Measurements from ENCODE around the gene MCMBP. TPM values are rescaled to one million over a fixed set of nuclear protein-coding genes. Genes with fewer than 3 reads are reported as not detected.

MCMBP gene
- polyA plus RNA-seq, 1 donor (not counting 4 experiments of a cell fraction or from before 2014, with no cell fraction given), result 74.4 TPM

DNA sequence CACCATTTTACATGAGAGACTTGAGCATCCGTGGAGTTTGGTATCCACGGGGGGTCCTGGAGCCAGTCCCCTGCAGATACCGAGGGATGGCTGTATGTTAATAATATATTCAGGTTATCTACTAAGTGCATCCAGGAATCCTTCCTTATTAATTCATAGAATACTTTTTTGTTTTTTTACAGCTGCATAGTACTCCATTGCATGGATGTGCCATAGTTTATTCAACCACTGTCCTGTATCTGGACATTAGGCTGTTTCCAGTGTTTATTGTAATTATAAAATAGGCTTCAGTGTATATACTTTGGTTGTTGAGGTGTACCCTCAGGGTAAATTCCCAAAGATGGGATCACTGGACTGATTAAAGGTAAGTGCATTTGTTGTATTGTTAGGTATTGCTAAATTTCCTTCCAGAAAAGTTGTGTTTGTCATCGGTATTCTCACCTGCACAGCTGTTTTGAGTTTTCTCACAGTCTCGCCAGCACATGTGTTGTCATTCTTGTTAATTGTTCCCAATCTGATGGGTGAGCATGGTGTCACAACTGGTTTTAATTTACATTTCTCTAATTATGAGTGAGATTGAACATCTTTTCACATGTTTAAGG is 91.7 kb downstream of the MCMBP start:
- H3K9me1 ChIP-seq (ENCODE audit: control insufficient read depth, extremely low read depth, insufficient read depth, low read length), result no peaks in the 10 kb centered on the region

More for the DNA sequence above, 91.7 kb downstream of the MCMBP start:
- H3K9ac ChIP-seq (ENCODE audit: control insufficient read depth, extremely low read depth, insufficient read depth, low read length), result no peak overlapping the region
- FAIRE-seq (no peak), DNase-seq (ENCODE audit: low read depth, low spot score) (no peak)
- no peak overlapping the region for H2AFZ ChIP-seq (ENCODE audit: control insufficient read depth, low read length)
- no peaks in the 10 kb centered on the region for H4K20me1 ChIP-seq (ENCODE audit: control insufficient read depth, extremely low read depth, insufficient read depth, low read length)
- H3K27me3 ChIP-seq (ENCODE audit: control insufficient read depth, extremely low read depth, insufficient read depth, low read length), result no peaks in the 10 kb centered on the region
- no peak overlapping the region for H3K4me3 ChIP-seq (ENCODE audit: control insufficient read depth in 2 of 3, extremely low read depth in 1 of 3, insufficient read depth in 2 of 3, low read depth in 1 of 3, low read length in 3 of 3)
- TF ChIP-seq CTCF (optimal IDR thresholded peaks at IDR 0.05 in 1 of 3, IDR thresholded peaks at IDR 0.05 in 1 of 3, conservative IDR thresholded peaks at IDR 0.05 in 1 of 3; ENCODE audit: extremely low read depth in 1 of 3, insufficient read depth in 2 of 3, low read length in 3 of 3) (no peak), EZH2 (IDR thresholded peaks at IDR 0.05; ENCODE audit: low read length) (no peak)
- H3K4me1 ChIP-seq (ENCODE audit: control insufficient read depth, extremely low read depth, insufficient read depth, low read length), result peaks cover 3% of the 10 kb centered on the region
- dilution Hi-C loops (cut with MboI; ENCODE audit: extremely low pct_ligation_motif_present, low sequenced_read_pairs), result no loop called here
- no peak overlapping the region for H3K27ac ChIP-seq (ENCODE audit: control insufficient read depth, insufficient read depth, low read length)
- H3K4me2 ChIP-seq (ENCODE audit: control insufficient read depth, extremely low read depth, insufficient read depth, low read depth, low read length), result no peak overlapping the region
- peaks cover 2% of the 10 kb centered on the region for H3K79me2 ChIP-seq (ENCODE audit: control insufficient read depth, insufficient read depth, low read length)
- no peaks in the 10 kb centered on the region for H3K9me3 ChIP-seq (ENCODE audit: control insufficient read depth, low read depth, low read length)
- H3K36me3 ChIP-seq (ENCODE audit: control insufficient read depth in 2 of 2, extremely low read depth in 1 of 2, insufficient read depth in 2 of 2, low read length in 2 of 2), result no peaks in the 10 kb centered on the region

Other genes starting within 250 kb of the MCMBP start
- 15.2 to 84.7 TPM (median 26.2 TPM) in 3 replicates for gene BAG3, start 221.5 kb downstream of the MCMBP start, polyA plus RNA-seq
- gene INPP5F, start 146.8 kb downstream of the MCMBP start, polyA plus RNA-seq, result 12.1 to 21.1 TPM (median 20.2 TPM) in 3 replicates
- gene SEC23IP, start 19.9 kb upstream of the MCMBP start, polyA plus RNA-seq, result 27.1 to 44.6 TPM (median 36.9 TPM) in 3 replicates